ENCODE results near the gene TEK. TPM values are rescaled to one million over a fixed set of nuclear protein-coding genes. Genes with fewer than 3 reads are reported as not detected.

TEK gene
- total RNA-seq, 1 donor from 2014 or later, result not detected

DNA sequence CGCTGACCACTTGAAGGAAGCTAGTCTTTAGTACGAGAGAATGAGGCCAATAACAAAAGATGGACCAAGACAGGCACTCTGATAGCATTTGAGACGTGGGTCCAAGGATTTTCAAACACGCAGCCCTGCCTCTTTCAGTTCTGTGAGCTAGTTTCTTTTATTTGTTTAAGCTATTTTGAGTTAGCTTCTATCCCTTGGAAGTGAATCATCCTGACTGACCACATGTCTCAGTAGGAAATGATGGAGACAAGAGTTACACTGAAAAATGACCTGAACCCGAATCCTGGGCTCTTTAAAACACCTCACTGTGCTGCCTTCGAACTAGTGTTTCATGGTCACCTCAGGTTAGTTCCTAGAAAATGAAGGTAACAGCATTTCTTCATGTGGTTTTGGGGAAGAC lies 9.9 kb downstream of the TEK start:
- intact Hi-C loops (cut with micrococcal nuclease), result no loop called here

DNA sequence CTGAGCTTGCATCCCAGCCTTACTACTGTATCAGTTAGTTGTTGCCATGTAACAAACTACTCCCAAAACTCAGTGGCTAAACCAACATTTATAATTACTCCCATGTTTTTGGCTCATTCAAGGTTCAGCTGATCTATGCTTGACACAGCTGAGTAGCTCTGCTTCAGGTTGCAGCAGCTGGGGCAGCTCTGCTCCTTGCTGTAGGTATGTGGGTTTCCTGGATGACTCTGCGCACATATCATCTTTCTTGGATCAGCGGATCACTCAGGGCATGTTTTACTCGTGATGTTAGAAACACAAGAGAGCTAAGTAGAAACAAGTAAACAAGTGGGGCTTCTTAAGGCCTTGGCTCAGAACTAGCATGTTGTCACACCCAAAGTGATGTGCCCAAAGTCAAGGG lies 15.1 kb downstream of the TEK start:
- intact Hi-C loops (cut with micrococcal nuclease), result no loop called here

GRCh38 chr9:27125030-27125429 lies 16.0 kb downstream of the TEK start:
- intact Hi-C loops (cut with micrococcal nuclease), result no loop called here

DNA sequence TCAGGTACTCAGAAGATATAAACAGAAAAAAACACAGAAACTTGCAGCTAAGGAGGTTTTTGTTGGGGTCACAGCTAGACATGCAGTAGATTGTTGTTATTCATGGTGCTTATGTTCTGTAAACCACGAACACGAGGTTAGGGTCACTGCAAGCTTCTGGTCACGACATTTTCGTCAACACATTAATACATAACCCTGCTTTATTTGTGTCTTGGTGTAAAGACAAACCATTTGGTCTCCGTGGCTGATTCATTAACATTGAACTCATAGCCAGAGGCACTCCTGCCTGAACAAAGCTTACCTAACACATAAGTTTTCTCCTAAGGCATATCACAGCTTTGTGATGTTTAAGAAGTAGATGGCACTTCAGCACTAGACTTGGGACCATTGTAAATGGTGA lies 16.9 kb downstream of the TEK start:
- intact Hi-C loops (cut with micrococcal nuclease), result no loop called here

DNA sequence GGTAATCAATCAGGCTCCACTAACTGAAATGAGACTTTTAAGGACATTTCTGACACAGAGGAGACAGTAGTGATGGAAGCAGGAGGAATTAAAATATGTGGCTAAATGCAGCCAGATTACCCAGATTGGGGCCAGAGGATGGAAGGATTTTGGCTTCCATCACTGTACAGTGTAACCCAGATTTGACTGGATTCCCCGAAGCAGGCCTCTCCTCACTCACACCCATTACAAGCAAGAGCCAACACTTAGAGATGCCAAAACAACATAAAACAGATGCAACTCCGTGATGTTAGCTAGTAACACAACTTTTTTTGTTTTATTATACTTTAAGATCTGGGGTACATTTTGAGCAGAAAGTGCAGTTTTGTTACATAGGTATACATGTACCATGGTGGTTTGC lies 17.6 kb downstream of the TEK start:
- intact Hi-C loops (cut with micrococcal nuclease), result no loop called here

GRCh38 chr9:27129221-27129620 lies 20.2 kb downstream of the TEK start:
- intact Hi-C loops (cut with micrococcal nuclease), result no loop called here

DNA sequence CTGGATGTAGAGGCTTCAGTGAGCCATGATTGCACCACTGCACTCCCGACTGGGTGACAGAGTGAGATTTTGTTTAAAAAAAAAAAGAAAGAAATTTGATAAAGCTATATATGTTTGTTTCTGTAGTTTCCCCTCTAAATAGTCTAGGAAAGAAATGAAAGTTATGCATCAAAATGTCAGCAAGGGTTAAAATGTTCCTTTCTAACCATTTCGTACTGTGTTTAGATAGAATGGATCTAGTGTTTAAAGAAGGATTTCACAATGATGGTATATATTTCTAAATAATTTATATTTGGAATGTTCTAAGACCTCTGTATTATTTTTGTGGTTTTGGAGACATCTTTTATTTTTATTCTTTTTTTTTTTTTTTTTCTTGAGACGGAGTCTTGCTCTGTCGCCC lies 22.7 kb downstream of the TEK start:
- intact Hi-C loops (cut with micrococcal nuclease), result no loop called here

- intact Hi-C loops (cut with micrococcal nuclease), result no loop called here
Observed at GRCh38 chr9:27133817-27134216, 24.8 kb downstream of the TEK start.

DNA sequence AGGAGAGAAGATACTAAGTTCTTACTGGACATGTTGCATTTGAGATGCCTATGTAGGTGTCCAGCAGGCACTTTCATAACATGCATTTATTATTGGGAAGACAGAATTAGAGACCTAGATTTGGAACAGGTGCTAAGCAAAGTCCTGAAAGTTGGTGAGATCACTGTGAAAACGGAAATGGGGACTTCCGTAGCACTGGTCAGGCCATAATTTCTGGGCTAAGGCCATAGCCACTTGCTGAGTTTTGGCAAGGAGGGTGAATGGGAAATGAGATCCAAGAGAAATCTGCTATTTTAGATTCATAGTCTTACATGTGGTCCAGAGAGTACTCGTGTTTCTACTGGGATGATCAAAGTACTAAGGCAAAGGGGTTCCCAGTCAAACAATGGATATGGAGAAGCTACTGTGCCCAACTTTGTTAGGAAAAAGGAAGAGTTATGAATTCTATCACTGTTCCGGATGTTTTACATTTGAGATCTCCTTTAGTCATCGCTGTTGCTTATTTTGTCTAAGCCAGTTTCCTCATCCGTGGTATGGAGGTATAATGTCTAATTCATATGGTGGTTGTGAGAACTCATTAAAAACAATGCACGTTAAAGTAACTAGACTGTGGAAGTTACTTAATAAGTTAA lies 33.4 kb downstream of the TEK start:
- intact Hi-C loops (cut with micrococcal nuclease), result no loop called here

DNA sequence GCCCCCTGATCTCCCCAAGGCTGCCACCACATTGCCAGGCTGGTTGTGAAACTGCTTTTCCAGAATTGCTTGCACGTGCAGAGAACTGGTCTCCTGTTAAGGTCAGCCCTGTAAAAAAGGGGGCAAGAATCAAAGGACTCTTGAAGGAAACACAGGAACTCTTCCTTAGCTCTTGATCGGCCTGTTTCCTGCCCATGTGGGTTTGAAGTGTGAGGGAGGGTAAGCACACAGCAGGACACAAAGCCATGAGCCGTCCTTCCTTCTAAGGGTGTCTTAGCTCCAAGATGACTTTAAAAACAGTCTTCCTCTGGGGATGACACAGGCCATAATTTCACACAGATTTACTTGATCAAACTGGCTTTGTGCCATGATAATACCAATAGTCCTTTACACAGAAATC lies 36.1 kb downstream of the TEK start:
- intact Hi-C loops (cut with micrococcal nuclease), result no loop called here

DNA sequence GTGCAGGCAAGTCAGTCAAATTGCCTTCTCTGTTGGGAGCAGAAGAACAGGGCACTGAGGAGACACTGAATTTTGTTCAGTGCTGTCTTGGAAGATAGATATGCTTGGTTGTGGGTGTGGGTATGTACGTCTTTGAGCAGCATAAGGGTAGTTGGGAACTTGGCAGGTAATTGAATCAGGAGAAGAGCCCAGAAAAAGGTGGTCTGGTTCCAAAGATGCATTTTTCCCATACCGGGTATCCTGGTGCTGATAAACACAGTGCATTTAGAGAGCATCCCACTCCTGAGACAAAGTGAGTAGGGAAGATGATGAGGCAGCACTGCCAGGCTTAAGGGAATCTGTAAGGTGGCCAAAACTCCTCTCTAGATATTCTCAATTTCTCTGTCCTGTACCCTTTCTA lies 40.6 kb downstream of the TEK start:
- intact Hi-C loops (cut with micrococcal nuclease), result no loop called here

DNA sequence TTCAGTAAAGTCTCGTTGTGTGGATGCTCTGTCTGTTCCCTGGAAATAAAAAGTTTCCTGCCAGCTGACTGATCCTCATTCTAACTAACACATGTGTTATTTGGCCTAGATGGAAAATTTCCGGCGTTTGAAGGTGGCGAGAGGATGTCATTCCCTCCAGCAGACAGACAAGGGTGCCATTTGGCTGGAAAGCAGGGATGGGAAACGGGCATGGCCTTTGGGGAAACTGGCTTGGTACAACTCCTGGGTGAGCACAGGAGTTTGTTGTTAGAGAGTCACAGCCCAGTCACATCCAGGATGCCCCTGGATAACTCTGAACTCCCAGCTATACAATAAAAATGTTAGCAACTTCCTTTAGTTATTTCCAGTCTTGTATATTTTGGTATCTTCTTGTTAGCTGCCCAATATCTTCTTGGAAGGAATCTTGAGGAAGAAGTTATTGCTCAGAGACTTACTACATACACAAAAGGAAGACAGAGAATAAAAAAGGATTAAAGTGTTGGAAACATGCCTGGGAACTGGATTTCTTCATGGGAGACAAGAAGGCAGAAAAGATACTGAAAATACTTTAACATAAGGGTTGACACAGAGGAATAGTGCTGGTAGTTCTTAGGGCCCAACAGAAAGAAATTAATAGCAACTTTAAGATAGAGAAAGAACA lies 41.9 kb downstream of the TEK start:
- intact Hi-C loops (cut with micrococcal nuclease), result no loop called here

DNA sequence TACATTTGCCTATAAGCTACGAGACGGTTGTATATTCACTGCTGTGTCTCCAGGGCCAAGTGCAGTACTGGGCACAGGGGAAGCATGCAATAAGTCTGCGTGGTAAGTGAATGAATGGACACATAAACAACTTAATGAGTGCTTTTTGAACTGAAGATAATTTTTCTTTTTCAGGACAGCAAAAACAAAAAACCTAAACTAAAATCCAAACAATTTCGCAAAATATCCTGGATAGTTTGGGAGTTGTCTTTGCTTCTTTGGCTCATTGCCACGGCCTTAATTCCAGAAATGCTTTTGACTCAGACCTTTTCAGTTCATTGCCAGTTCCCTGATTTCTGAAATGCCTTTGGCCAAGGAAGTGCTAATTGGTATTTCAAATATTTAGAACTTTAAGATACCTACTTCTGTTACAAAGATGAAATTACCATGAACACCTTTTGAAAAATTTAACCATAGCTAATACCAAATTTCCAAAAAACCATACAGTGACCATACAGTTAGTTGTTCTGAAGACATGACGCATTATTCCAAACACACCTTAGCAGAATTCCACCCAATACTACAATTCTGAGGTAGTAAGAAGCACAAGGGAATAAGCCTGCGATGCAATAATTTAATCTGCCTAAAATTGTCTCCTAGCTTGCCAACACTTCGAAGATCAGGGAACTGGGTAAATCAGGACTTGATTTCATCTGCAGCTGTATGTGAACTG lies 42.8 kb downstream of the TEK start:
- intact Hi-C loops (cut with micrococcal nuclease), result no loop called here

GRCh38 chr9:27152405-27152718 lies 43.3 kb downstream of the TEK start:
- intact Hi-C loops (cut with micrococcal nuclease), result no loop called here

DNA sequence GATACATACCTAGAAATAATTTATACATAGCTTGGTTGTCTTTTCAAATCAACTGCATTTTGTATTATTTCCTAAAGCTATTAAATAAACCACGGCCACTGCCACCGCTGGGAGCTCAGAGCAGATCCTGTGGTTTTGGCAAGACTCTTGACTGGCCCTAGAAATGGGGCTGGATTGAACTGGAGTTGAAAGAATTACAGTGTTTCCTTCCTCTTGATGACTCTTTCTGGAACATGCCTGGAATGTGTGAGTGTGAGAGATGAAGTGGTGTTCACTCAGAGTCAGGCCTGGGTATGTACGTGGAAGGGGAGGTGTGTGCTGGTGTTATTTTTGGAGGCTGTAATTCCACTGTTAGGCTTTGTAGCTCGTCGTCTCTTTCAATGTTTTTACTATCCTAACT lies 45.9 kb downstream of the TEK start:
- intact Hi-C loops (cut with micrococcal nuclease), result no loop called here

GRCh38 chr9:27157097-27157496 lies 48.1 kb downstream of the TEK start:
- intact Hi-C loops (cut with micrococcal nuclease), result no loop called here

- intact Hi-C loops (cut with micrococcal nuclease), result no loop called here
Observed at GRCh38 chr9:27157736-27158135, 48.7 kb downstream of the TEK start.

DNA sequence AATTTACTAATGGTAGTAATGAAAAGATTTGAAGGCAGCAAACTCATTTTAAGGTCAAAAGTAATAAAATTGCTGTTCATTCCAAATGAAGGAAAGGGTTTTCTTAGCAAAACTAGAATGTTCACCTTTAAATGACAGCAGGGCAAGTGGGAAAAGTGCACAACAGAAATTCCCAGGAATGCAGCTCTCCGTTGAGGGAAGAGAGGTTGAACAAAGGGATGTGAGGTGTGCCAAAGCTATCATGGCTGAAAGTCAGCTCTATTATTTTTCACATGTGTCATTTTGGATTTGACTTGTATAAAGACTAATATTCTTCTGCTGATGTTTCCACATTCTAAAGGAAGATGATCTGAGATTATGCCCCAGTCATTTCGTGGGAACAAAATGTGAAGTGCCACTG lies 51.6 kb downstream of the TEK start:
- intact Hi-C loops (cut with micrococcal nuclease), result no loop called here

DNA sequence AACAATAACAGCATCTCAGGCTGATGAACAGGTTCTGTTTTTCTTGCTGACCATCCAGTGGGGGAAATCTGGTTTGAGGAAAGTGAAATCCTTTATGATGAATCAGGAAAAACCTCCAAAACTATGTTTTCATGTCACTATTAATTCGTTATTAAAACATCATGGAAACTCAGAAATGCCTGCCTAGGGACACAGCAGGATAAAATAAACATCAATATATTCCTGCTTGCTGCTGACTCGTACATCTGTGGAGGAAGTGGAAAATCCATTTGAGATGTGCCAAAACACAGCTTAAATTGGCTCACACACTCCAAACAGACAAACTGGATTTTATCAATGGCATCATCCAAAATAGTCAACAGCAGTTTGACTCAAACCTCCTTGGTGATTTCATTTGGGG lies 53.0 kb downstream of the TEK start:
- intact Hi-C loops (cut with micrococcal nuclease), result no loop called here

DNA sequence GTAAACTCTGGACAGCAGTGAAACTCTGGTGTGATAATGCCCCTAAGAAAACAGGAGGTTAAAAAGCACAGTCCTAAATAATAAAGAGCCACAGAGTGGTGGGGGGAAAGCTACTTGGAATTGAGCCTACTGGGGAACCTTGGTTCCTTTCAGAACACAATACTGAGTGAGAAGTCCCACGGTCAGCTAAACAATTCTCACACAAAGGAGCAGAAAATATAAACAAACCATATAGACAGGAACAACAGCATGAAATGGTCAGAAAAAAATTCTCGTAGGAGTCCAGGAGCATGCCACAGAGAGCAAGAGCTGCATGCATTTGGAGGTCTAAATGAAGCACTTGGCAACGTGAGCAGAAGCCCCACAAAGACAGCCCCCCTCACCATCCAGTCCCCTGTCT lies 56.0 kb downstream of the TEK start:
- intact Hi-C loops (cut with micrococcal nuclease), result no loop called here

GRCh38 chr9:27165670-27166069 lies 56.6 kb downstream of the TEK start:
- intact Hi-C loops (cut with micrococcal nuclease), result no loop called here

- intact Hi-C loops (cut with micrococcal nuclease), result no loop called here
Observed at GRCh38 chr9:27168496-27168895, 59.5 kb downstream of the TEK start.

DNA sequence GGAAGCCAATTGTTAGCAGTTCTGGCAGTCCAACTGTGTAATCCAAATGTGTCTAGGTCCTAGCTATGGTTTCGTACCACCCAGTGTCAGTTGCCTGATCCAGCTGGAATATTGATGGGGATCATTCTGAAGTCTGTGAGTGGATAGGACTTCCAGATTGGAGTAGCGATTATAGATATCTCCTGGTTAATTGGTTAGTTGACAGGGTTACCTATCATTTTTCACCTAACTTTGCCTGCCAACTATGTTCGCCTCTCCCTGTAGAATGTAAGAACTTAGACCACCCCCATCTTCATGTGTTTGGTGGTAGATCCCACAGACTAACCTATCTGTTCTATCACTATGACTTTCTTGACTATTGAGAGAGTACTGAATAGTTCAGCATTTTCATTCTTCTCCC lies 59.9 kb downstream of the TEK start:
- intact Hi-C loops (cut with micrococcal nuclease), result no loop called here

Measured in T-helper 1 cell treated with Interleukin-12 subunit alpha and Interleukin-12 subunit beta and Interleukin-4 antibody, amounts not matched to agents 30 ng/mL and 1 ng/mL, for 36 hours (primary cell).